ENCODE results near the gene GNAQ.

GNAQ gene

DNA sequence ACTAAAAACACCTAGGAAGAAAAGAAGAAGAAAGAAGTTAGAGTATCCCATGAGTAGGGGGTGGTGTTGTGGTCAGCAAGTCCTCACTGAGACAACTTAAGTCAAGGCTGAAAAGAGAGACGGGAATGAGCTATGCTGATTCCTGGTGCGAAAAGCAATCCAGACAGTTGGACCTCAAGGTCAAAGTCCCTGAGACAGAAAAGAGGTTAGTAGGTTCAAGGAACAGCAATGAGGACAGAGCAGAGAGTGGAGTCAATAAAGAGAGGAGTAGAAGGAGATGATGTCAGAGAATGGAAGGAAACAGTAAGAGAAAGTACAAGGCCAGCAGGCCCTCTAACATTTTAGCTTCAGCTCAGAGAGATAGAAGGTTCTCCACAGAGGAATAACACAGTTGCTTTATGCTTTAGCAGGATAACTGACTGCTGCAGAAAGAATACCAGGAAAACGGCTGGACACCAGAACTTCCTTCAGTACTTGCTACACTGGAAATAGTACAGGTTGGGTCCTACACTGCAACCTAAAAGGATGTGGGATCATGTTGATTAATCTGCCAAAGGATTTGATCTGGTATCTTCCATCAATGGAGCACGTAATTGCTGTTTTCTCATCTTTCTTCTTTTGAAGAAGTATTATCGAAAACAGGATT is 43.6 kb downstream of the GNAQ start:
- no peak for DNase-seq (ENCODE audit: low read depth in 2 of 2)
- TF ChIP-seq, protein P1, sequence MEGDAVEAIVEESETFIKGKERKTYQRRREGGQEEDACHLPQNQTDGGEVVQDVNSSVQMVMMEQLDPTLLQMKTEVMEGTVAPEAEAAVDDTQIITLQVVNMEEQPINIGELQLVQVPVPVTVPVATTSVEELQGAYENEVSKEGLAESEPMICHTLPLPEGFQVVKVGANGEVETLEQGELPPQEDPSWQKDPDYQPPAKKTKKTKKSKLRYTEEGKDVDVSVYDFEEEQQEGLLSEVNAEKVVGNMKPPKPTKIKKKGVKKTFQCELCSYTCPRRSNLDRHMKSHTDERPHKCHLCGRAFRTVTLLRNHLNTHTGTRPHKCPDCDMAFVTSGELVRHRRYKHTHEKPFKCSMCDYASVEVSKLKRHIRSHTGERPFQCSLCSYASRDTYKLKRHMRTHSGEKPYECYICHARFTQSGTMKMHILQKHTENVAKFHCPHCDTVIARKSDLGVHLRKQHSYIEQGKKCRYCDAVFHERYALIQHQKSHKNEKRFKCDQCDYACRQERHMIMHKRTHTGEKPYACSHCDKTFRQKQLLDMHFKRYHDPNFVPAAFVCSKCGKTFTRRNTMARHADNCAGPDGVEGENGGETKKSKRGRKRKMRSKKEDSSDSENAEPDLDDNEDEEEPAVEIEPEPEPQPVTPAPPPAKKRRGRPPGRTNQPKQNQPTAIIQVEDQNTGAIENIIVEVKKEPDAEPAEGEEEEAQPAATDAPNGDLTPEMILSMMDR (IDR thresholded peaks at IDR 0.05; ENCODE audit: low read depth, low read length), result no peak
- no peak overlapping the region for H3K4me3 ChIP-seq (replicated peaks in 1 of 2; ENCODE audit: low read depth in 2 of 2, low read length in 2 of 2)

GRCh38 chr9:77987081-77987656 is 44.4 kb downstream of the GNAQ start:
- no peak overlapping the region for H3K4me3 ChIP-seq (replicated peaks in 1 of 2; ENCODE audit: low read depth in 2 of 2, low read length in 2 of 2)
- no peak for DNase-seq (ENCODE audit: low read depth in 2 of 2)
- TF ChIP-seq, protein P1 (IDR thresholded peaks at IDR 0.05; ENCODE audit: low read depth, low read length), result no peak

- no peak for DNase-seq (ENCODE audit: low read depth in 2 of 2)
- no peak overlapping the region for H3K4me3 ChIP-seq (replicated peaks in 1 of 2; ENCODE audit: low read depth in 2 of 2, low read length in 2 of 2)
- TF ChIP-seq, protein P1 (IDR thresholded peaks at IDR 0.05; ENCODE audit: low read depth, low read length), result no peak
Measured at GRCh38 chr9:77985996-77986395, 45.6 kb downstream of the GNAQ start.

- TF ChIP-seq, protein P1 (IDR thresholded peaks at IDR 0.05; ENCODE audit: low read depth, low read length), result no peak
- no peak for DNase-seq (ENCODE audit: low read depth in 2 of 2)
- no peak overlapping the region for H3K4me3 ChIP-seq (replicated peaks in 1 of 2; ENCODE audit: low read depth in 2 of 2, low read length in 2 of 2)
Measured at GRCh38 chr9:77983320-77983662, 48.3 kb downstream of the GNAQ start.

DNA sequence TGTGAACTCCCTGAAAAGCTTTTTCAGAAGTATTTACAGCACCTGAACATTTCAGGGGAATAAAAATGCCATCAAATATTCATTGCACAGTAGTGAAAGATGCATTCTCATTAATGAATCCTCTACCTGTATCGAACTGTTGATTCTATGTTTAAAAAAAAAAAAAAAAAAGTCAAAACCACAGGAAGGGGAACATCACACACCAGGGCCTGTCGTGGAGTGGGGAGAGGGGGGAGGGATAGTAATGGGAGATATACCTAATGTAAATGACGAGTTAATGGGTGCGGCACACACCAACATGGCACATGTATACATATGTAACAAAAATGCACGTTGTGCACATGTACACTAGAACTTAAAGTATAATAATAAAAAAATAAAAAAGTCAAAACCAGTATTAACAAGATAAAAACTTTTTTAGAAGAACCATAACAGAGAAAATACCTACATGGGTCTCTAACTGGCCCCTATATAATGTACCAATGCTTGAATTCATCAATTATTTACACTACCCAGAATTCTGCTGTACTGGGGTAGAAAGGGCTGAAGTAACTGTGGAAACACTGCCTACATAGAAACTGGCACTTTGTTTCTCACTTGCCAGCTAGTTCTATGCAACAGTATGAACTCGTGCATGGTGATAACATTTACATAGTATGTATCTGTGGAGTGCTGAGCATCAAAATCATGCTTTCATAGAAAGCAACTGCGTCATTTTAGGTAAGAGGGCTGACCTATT is 48.9 kb downstream of the GNAQ start:
- no peak for DNase-seq (ENCODE audit: low read depth in 2 of 2)
- TF ChIP-seq, protein P1 (IDR thresholded peaks at IDR 0.05; ENCODE audit: low read depth, low read length), result no peak
- no peak overlapping the region for H3K4me3 ChIP-seq (replicated peaks in 1 of 2; ENCODE audit: low read depth in 2 of 2, low read length in 2 of 2)

DNA sequence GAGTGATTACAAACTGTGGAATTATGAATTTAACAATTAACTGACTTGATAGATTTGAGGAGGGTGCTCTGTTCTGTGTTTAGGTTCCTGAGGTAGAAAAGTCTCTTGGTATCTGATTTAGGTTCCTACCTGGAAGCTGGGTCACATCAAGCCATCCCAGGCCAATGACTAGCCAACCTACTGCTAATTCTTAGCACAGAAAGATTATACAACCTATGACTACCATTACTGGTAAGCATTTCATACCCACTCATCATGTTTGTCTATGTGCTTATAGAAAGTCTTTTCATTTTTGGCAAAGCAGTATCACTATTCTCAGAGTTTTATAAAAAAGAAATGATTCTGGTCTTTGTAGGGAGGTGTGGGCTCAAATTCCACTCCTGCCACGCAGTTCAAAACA is 49.7 kb downstream of the GNAQ start:
- TF ChIP-seq, protein P1 (IDR thresholded peaks at IDR 0.05; ENCODE audit: low read depth, low read length), result no peak
- no peak for DNase-seq (ENCODE audit: low read depth in 2 of 2)
- H3K4me3 ChIP-seq (replicated peaks in 1 of 2; ENCODE audit: low read depth in 2 of 2, low read length in 2 of 2), result no peak overlapping the region
